ENCODE results near the gene UBA3.

DNA sequence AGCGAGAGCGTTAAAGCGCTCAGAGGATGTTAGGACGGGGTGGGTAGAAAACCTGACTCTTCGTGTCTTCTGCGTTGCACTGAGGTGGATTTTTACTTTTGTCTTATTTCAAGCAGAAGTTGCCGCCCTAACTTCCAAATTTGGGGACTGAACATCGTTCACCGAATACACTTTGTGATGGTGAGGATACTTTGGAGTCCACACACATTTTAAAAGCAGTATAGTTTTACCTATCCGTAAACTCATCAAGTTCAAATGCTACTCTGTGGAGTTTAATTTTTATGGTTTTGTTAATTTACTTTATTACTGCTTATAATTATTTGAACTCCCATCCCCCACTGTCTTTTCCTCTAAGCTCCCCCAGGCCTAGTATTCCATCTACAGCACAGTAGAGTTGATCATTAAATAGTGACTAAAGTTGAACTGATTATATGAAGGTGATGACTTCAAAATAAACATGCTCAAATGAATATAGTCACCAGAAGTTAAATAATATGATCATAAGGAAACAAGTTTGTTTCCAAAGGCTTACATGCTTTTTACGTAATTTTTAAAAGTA, 66.1 kb downstream of the UBA3 start:
- TF ChIP-seq, protein P1, sequence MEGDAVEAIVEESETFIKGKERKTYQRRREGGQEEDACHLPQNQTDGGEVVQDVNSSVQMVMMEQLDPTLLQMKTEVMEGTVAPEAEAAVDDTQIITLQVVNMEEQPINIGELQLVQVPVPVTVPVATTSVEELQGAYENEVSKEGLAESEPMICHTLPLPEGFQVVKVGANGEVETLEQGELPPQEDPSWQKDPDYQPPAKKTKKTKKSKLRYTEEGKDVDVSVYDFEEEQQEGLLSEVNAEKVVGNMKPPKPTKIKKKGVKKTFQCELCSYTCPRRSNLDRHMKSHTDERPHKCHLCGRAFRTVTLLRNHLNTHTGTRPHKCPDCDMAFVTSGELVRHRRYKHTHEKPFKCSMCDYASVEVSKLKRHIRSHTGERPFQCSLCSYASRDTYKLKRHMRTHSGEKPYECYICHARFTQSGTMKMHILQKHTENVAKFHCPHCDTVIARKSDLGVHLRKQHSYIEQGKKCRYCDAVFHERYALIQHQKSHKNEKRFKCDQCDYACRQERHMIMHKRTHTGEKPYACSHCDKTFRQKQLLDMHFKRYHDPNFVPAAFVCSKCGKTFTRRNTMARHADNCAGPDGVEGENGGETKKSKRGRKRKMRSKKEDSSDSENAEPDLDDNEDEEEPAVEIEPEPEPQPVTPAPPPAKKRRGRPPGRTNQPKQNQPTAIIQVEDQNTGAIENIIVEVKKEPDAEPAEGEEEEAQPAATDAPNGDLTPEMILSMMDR (IDR thresholded peaks at IDR 0.05), result no peak
- TF ChIP-seq EZH2phosphoT487 (IDR thresholded peaks at IDR 0.05), result no peak

All from neural progenitor cell (in vitro differentiated cells).